PC-9 (cell line): ENCODE data around the gene SBSN. TPM values are rescaled to one million over a fixed set of nuclear protein-coding genes. Genes with fewer than 3 reads are reported as not detected.

ENCODE experiments used
- BruUV-seq: library from RNA; stranded (reverse); fragments of 400-500 nt; replicated peaks from 2 replicates; lab custom pipeline; 2021; lab: Mats Ljungman, UMichigan
- CTCF ChIA-PET: fragments of 300-600 bp; sonication (Branson Sonifier 250); formaldehyde crosslinking; loops from one replicate; lab custom pipeline; 2022; ENCODE audit warnings: antibody characterized with exemption; lab: Charles Lee
- POLR2A ChIA-PET: fragments of 300-600 bp; sonication (Branson Sonifier 250); formaldehyde crosslinking; loops from one replicate; lab custom pipeline; 2022; ENCODE audit warnings: antibody characterized with exemption; ENCODE audit not compliant: unreplicated experiment; lab: Charles Lee
- DNase-seq, 2 experiments: peaks; one replicate each; pipeline versions ENCODE4 v3.0.0 to v3.0.0-alpha.2; 2015 to 2022; ENCODE audit warnings: mixed read lengths in 1 of 2
- H2AFZ ChIP-seq: fragments of 200-600 bp; sonication (generic); 2 replicates; pipeline ENCODE4 v1.8.1; 2017; ENCODE audit warnings: antibody characterized with exemption
- H3F3A ChIP-seq: fragments of 200-600 bp; sonication (generic); 2 replicates; pipeline ENCODE4 v1.8.1; 2017; ENCODE audit warnings: antibody characterized with exemption, mild to moderate bottlenecking, low read depth; ENCODE audit not compliant: insufficient read depth
- H3K27ac ChIP-seq: fragments of 200-600 bp; sonication (generic); 2 replicates; pipeline ENCODE4 v1.6.1; 2016; ENCODE audit warnings: mixed run types
- H3K27me3 ChIP-seq: fragments of 200-600 bp; sonication (generic); 2 replicates; pipeline ENCODE4 v1.6.1; 2016; ENCODE audit warnings: low read depth, mixed run types; ENCODE audit not compliant: insufficient read depth
- H3K36me3 ChIP-seq: fragments of 200-600 bp; sonication (generic); 2 replicates; pipeline ENCODE4 v1.6.1; 2016; ENCODE audit warnings: low read depth, mixed run types
- H3K4me1 ChIP-seq: fragments of 200-600 bp; sonication (generic); replicated peaks from 2 replicates; pipeline ENCODE4 v1.6.1; 2016; ENCODE audit warnings: mixed run types; ENCODE audit not compliant: insufficient read depth
- H3K4me2 ChIP-seq: fragments of 200-600 bp; sonication (generic); 2 replicates; pipeline ENCODE4 v1.6.1; 2017; ENCODE audit warnings: mixed run types
- H3K4me3 ChIP-seq: fragments of 200-600 bp; sonication (generic); 2 replicates; pipeline ENCODE4 v1.6.1; 2016; ENCODE audit warnings: mixed run types
- H3K79me2 ChIP-seq: fragments of 200-600 bp; sonication (generic); 2 replicates; pipeline ENCODE4 v1.6.1; 2017; ENCODE audit warnings: low read depth, mixed run types
- H3K9me2 ChIP-seq: fragments of 200-600 bp; sonication (generic); 2 replicates; pipeline ENCODE4 v1.8.1; 2017; ENCODE audit warnings: mild to moderate bottlenecking; ENCODE audit not compliant: insufficient read depth
- H3K9me3 ChIP-seq: fragments of 200-600 bp; sonication (generic); 2 replicates; pipeline ENCODE4 v1.8.1; 2016; ENCODE audit warnings: low read depth; ENCODE audit not compliant: insufficient read depth
- H4K20me1 ChIP-seq: fragments of 200-600 bp; sonication (generic); 2 replicates; pipeline ENCODE4 v1.8.1; 2017; ENCODE audit not compliant: insufficient read depth
- EZH2 ChIP-seq: fragments of 200-600 bp; sonication (generic); IDR thresholded peaks from 2 replicates; pipeline ENCODE4 v1.8.0; 2017; ENCODE audit warnings: antibody characterized with exemption, low read depth
- intact Hi-C: fragments of 100-400 bp; cut with micrococcal nuclease; formaldehyde crosslinking; loops from one replicate; pipeline ENCODE4 v1.10.0; 2022; ENCODE audit not compliant: unreplicated experiment
- total RNA-seq: library from RNA; stranded (reverse); gene quantifications from 2 replicates; pipeline ENCODE4 v1.2.3, GENCODE V29; 2021
- TF ChIP-seq, protein P1 (sequence below): fragments of 200-600 bp; sonication (generic); conservative IDR thresholded peaks from 2 replicates; pipeline ENCODE4 v1.6.1; 2017; ENCODE audit warnings: mixed run types, antibody characterized with exemption, mild to moderate bottlenecking, moderate library complexity

Gene SBSN
- total RNA-seq, 1 experiment from 2014 or later = 0.76 TPM

GRCh38 chr19:35540356-35540927 lies 12.3 kb upstream of the SBSN start:
- H3K4me3 ChIP-seq = no peak overlapping the region
- ChIA-PET CTCF (no interaction called here), POLR2A (interaction anchor here (0.7 kb wide), 1 partner anchor 25 kb away, joined by 5 read pairs; no protein-coding TSS in a partner anchor)
- no peak overlapping the region for H2AFZ ChIP-seq
- intact Hi-C loops = no loop called here
- no peak overlapping the region for H3K27ac ChIP-seq
- H3K36me3 ChIP-seq = no peaks in the 10 kb centered on the region; the same call in 1 of the 2 replicates
- BruUV-seq = no TSS peak
- no peaks in the 10 kb centered on the region; the same call in 1 of the 2 replicates for H3F3A ChIP-seq
- H3K27me3 ChIP-seq = no peaks in the 10 kb centered on the region
- H3K9me2 ChIP-seq = no peaks in the 10 kb centered on the region
- H3K4me2 ChIP-seq = no peak overlapping the region
- DNase-seq = no peak
- H3K4me1 ChIP-seq = 0 out of 2 replicates have a peak, but pooled peaks cover 7% of the 10 kb centered on the region
- no peaks in the 10 kb centered on the region; the same call in 1 of the 2 replicates for H4K20me1 ChIP-seq
- TF ChIP-seq EZH2 = no peak
- TF ChIP-seq, protein P1, sequence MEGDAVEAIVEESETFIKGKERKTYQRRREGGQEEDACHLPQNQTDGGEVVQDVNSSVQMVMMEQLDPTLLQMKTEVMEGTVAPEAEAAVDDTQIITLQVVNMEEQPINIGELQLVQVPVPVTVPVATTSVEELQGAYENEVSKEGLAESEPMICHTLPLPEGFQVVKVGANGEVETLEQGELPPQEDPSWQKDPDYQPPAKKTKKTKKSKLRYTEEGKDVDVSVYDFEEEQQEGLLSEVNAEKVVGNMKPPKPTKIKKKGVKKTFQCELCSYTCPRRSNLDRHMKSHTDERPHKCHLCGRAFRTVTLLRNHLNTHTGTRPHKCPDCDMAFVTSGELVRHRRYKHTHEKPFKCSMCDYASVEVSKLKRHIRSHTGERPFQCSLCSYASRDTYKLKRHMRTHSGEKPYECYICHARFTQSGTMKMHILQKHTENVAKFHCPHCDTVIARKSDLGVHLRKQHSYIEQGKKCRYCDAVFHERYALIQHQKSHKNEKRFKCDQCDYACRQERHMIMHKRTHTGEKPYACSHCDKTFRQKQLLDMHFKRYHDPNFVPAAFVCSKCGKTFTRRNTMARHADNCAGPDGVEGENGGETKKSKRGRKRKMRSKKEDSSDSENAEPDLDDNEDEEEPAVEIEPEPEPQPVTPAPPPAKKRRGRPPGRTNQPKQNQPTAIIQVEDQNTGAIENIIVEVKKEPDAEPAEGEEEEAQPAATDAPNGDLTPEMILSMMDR = no peak
- peaks cover 20% of the 10 kb centered on the region for H3K79me2 ChIP-seq
- no peaks in the 10 kb centered on the region for H3K9me3 ChIP-seq

DNA sequence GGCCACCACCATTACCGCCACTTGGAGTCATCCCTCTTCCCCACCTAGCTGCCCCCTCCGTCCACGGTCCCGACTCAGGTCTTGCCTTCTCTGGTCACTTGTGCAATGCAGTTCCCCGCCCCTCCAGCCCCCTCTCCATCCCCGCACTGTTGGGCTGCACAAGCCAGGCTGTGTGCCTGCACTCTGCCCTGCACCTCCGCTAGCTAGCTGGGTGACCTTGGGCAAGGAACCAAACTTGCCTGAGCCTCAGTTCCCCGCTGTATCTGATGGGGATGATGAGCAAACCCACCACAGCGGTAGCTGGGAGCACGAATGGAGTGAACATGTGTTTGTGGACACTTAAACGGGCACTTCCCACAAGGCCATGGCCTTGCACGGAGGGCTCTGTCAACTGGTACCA lies 11.7 kb upstream of the SBSN start:
- ChIA-PET POLR2A (interaction anchor here (0.7 kb wide), 1 partner anchor 26 kb away, joined by 5 read pairs; no protein-coding TSS in a partner anchor), CTCF (no interaction called here)
- H3K9me3 ChIP-seq = no peaks in the 10 kb centered on the region
- H4K20me1 ChIP-seq = no peaks in the 10 kb centered on the region; the same call in 1 of the 2 replicates
- H3K4me1 ChIP-seq = 0 out of 2 replicates have a peak, but pooled peaks cover 7% of the 10 kb centered on the region
- no peak overlapping the region for H2AFZ ChIP-seq
- no peaks in the 10 kb centered on the region for H3K9me2 ChIP-seq
- H3K79me2 ChIP-seq = peaks cover 15% of the 10 kb centered on the region
- H3K4me3 ChIP-seq = no peak overlapping the region
- no peak for DNase-seq
- no peak for TF ChIP-seq EZH2
- TF ChIP-seq, protein P1 = no peak
- H3K27ac ChIP-seq = no peak overlapping the region
- BruUV-seq = no TSS peak
- H3K4me2 ChIP-seq = no peak overlapping the region
- intact Hi-C loops = no loop called here
- no peaks in the 10 kb centered on the region; the same call in 1 of the 2 replicates for H3K36me3 ChIP-seq
- no peaks in the 10 kb centered on the region for H3K27me3 ChIP-seq
- H3F3A ChIP-seq = no peaks in the 10 kb centered on the region; the same call in 1 of the 2 replicates

- no peak for DNase-seq
- Histone ChIP-seq H2AFZ (no peak overlapping the region), H3K4me1 (0 out of 2 replicates have a peak, but pooled peaks cover 4% of the 10 kb centered on the region), H3K4me3 (no peak overlapping the region), H3F3A (no peaks in the 10 kb centered on the region; the same call in 1 of the 2 replicates), H4K20me1 (no peaks in the 10 kb centered on the region; the same call in 1 of the 2 replicates), H3K9me2 (no peaks in the 10 kb centered on the region), H3K27me3 (no peaks in the 10 kb centered on the region), H3K9me3 (no peaks in the 10 kb centered on the region), H3K79me2 (peaks cover 9% of the 10 kb centered on the region), H3K27ac (no peak overlapping the region), H3K4me2 (no peak overlapping the region), H3K36me3 (no peaks in the 10 kb centered on the region; the same call in 1 of the 2 replicates)
- POLR2A ChIA-PET = no interaction called here
- intact Hi-C loops = no loop called here
- no TSS peak for BruUV-seq
- TF ChIP-seq, protein P1 = no peak
- no peak for TF ChIP-seq EZH2
- CTCF ChIA-PET = no interaction called here
These were observed 11.2 kb upstream of the SBSN start for GRCh38 chr19:35539314-35539713.
